ENCODE data around the gene HES1. TPM values are rescaled to one million over a fixed set of nuclear protein-coding genes. Genes with fewer than 3 reads are reported as not detected.

The HES1 gene
- total and polyA plus RNA-seq, 4 donors = 16.5 to 70.6 (median 27.5) TPM

DNA sequence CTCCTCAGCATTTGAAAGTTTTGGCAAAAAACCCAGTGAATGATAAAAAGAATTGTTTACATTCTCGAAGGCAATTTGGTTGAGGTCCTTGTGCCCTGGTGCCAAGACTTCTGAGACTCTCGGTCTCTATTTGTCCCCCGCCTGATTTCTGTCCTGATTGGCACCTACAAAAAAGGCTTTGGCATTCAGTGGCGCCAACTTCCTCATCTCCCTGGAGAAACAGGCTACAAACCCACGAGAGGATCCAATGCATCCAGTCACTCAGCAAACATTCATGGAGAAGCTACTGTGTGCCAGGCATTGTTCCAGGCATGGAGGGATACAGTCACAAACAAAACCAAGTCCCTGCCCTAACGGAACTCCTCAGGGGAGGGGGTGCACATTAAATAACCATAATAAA lies 42.7 kb downstream of the HES1 start:
- Histone ChIP-seq H3K4me3 (no peak overlapping the region), H3K27me3 (ENCODE audit: control insufficient read depth in 3 of 3, insufficient read depth in 3 of 3, low read length in 2 of 3) (no peaks in the 10 kb centered on the region), H3K27ac (ENCODE audit: low read depth in 1 of 2, low read length in 1 of 2) (no peak overlapping the region), H3K9me3 (ENCODE audit: control insufficient read depth in 4 of 4, insufficient read depth in 3 of 4, low read length in 3 of 4) (no peaks in the 10 kb centered on the region), H3K4me1 (ENCODE audit: control insufficient read depth in 5 of 5, insufficient read depth in 5 of 5, low read length in 5 of 5) (peaks cover 0 to 45% (median 9%) of the 10 kb centered on the region in 5 donors), H3K36me3 (ENCODE audit: control insufficient read depth in 4 of 4, insufficient read depth in 4 of 4, low read length in 4 of 4) (no peaks in the 10 kb centered on the region), H3K9ac (ENCODE audit: insufficient read depth in 1 of 2, low read length in 2 of 2) (no peak overlapping the region)
- ATAC-seq (ENCODE audit: insufficient read depth, low FRiP score) = no peak
- 40 to 55% methylated on average over 6 of the region's 6 CpGs for WGBS, 2 donors
- DNase-seq = peak; percentile 50 to 82 (median 73)
- TF ChIP-seq CTCF (IDR thresholded peaks at IDR 0.05; ENCODE audit: control extremely low read depth, extremely low read depth) = no peak

- H3K4me3 ChIP-seq = no peak overlapping the region
- TF ChIP-seq CTCF (IDR thresholded peaks at IDR 0.05; ENCODE audit: control extremely low read depth, extremely low read depth) = no peak
- peaks cover 0 to 59% (median 8%) of the 10 kb centered on the region in 5 donors for H3K4me1 ChIP-seq (ENCODE audit: control insufficient read depth in 5 of 5, insufficient read depth in 5 of 5, low read length in 5 of 5)
- 93 to 96% methylated on average over 5 of the region's 5 CpGs for WGBS, 2 donors
- ATAC-seq (ENCODE audit: insufficient read depth, low FRiP score) (no peak), DNase-seq (no peak)
- H3K27me3 ChIP-seq (ENCODE audit: control insufficient read depth in 3 of 3, insufficient read depth in 3 of 3, low read length in 2 of 3) = no peaks in the 10 kb centered on the region
- no peak overlapping the region for H3K27ac ChIP-seq (ENCODE audit: low read depth in 1 of 2, low read length in 1 of 2)
- no peaks in the 10 kb centered on the region for H3K9me3 ChIP-seq (ENCODE audit: control insufficient read depth in 4 of 4, insufficient read depth in 3 of 4, low read length in 3 of 4)
- no peaks in the 10 kb centered on the region for H3K36me3 ChIP-seq (ENCODE audit: control insufficient read depth in 4 of 4, insufficient read depth in 4 of 4, low read length in 4 of 4)
- H3K9ac ChIP-seq (ENCODE audit: insufficient read depth in 1 of 2, low read length in 2 of 2) = no peak overlapping the region
Measured at GRCh38 chr3:194180570-194180969, 44.6 kb downstream of the HES1 start.

- H3K27ac ChIP-seq (ENCODE audit: low read depth in 1 of 2, low read length in 1 of 2) = no peak overlapping the region
- DNase-seq (peak in 1 of 3 donors; percentile 24), ATAC-seq (ENCODE audit: insufficient read depth, low FRiP score) (no peak)
- no peaks in the 10 kb centered on the region for H3K27me3 ChIP-seq (ENCODE audit: control insufficient read depth in 3 of 3, insufficient read depth in 3 of 3, low read length in 2 of 3)
- no peak overlapping the region for H3K9ac ChIP-seq (ENCODE audit: insufficient read depth in 1 of 2, low read length in 2 of 2)
- H3K4me3 ChIP-seq = no peak overlapping the region
- no peak for TF ChIP-seq CTCF (IDR thresholded peaks at IDR 0.05; ENCODE audit: control extremely low read depth, extremely low read depth)
- peaks cover 0 to 51% (median 4%) of the 10 kb centered on the region in 5 donors for H3K4me1 ChIP-seq (ENCODE audit: control insufficient read depth in 5 of 5, insufficient read depth in 5 of 5, low read length in 5 of 5)
- no peaks in the 10 kb centered on the region for H3K36me3 ChIP-seq (ENCODE audit: control insufficient read depth in 4 of 4, insufficient read depth in 4 of 4, low read length in 4 of 4)
- WGBS, 2 donors = 73 to 84% methylated on average over 11 of the region's 11 CpGs
- no peaks in the 10 kb centered on the region for H3K9me3 ChIP-seq (ENCODE audit: control insufficient read depth in 4 of 4, insufficient read depth in 3 of 4, low read length in 3 of 4)
Measured at GRCh38 chr3:194181612-194182529, 45.9 kb downstream of the HES1 start.
